DND-41 (cell line): Measurements from ENCODE around the gene RILPL1.

Experiments
- ATAC-seq: fragments of 200-7000 bp; cut with Tn5 transposase; 3 replicates; pipeline ENCODE4 v1.9.1; 2021; ENCODE audit warnings: low read depth; ENCODE audit not compliant: insufficient read depth
- DNase-seq: peaks from one replicate; pipeline ENCODE4 v3.0.0-alpha.2; 2020
- H2AFZ ChIP-seq: 2 replicates; pipeline ENCODE4 v1.6.0; 2012; ENCODE audit warnings: low read depth, low read length
- H3K27ac ChIP-seq: 2 replicates; pipeline ENCODE4 v1.5.1; 2012; ENCODE audit warnings: low read length, inconsistent platforms
- H3K27me3 ChIP-seq: fragments of 200-600 bp; sonication (generic); 2 replicates; pipeline ENCODE4 v1.6.0; 2012; ENCODE audit warnings: low read length, mild to moderate bottlenecking, inconsistent platforms; ENCODE audit not compliant: insufficient read depth, poor library complexity
- H3K36me3 ChIP-seq: 2 replicates; pipeline ENCODE4 v1.5.1; 2012; ENCODE audit warnings: low read length, inconsistent platforms; ENCODE audit not compliant: insufficient read depth
- H3K4me1 ChIP-seq: 2 replicates; pipeline ENCODE4 v1.5.1; 2012; ENCODE audit warnings: mild to moderate bottlenecking, low read length; ENCODE audit not compliant: insufficient read depth
- H3K4me2 ChIP-seq: 2 replicates; pipeline ENCODE4 v1.6.0; 2012; ENCODE audit warnings: mild to moderate bottlenecking, moderate library complexity, low read length, inconsistent platforms; ENCODE audit not compliant: insufficient read depth
- H3K4me3 ChIP-seq, 2 experiments: fragments of 200-600 bp in 1 of 2; shearing (Covaris generic) in 1 of 2; 2 replicates each; pipeline ENCODE4 v1.5.1; 2012 to 2016; ENCODE audit warnings: inconsistent platforms in 2 of 2, low read length in 2 of 2, mild to moderate bottlenecking in 2 of 2, low read depth in 1 of 2, moderate library complexity in 1 of 2
- H3K79me2 ChIP-seq: 2 replicates; pipeline ENCODE4 v1.6.0; 2012; ENCODE audit warnings: low read length, inconsistent platforms; ENCODE audit not compliant: insufficient read depth
- H3K9ac ChIP-seq: 2 replicates; pipeline ENCODE4 v1.6.0; 2012; ENCODE audit warnings: low read depth, mild to moderate bottlenecking, inconsistent platforms, low read length, moderate library complexity
- H3K9me3 ChIP-seq: 2 replicates; pipeline ENCODE4 v1.5.1; 2012; ENCODE audit warnings: low read length, moderate library complexity, mild to moderate bottlenecking, inconsistent platforms; ENCODE audit not compliant: insufficient read depth, severe bottlenecking
- H4K20me1 ChIP-seq: 2 replicates; pipeline ENCODE4 v1.6.0; 2012; ENCODE audit warnings: low read length; ENCODE audit not compliant: insufficient read depth
- CTCF ChIP-seq: IDR thresholded peaks from 2 replicates; pipeline ENCODE4 v1.5.1; 2012; ENCODE audit warnings: borderline replicate concordance, low read length, moderate library complexity, mild to moderate bottlenecking; ENCODE audit not compliant: poor library complexity, severe bottlenecking; ENCODE audit errors: extremely low read depth
- EZH2 ChIP-seq: IDR thresholded peaks from 3 replicates; pipeline ENCODE4 v1.6.1; 2012; ENCODE audit warnings: borderline replicate concordance, low read depth, mild to moderate bottlenecking, moderate library complexity, low read length, inconsistent platforms; ENCODE audit not compliant: severe bottlenecking

The RILPL1 gene

GRCh38 chr12:123449856-123450255, 83.7 kb downstream of the RILPL1 start:
- no peaks in the 10 kb centered on the region for H3K36me3 ChIP-seq
- H3K79me2 ChIP-seq: no peaks in the 10 kb centered on the region
- H2AFZ ChIP-seq: no peak overlapping the region
- no peak overlapping the region for H3K27ac ChIP-seq
- no peaks in the 10 kb centered on the region for H3K9me3 ChIP-seq
- H4K20me1 ChIP-seq: no peaks in the 10 kb centered on the region
- no peak overlapping the region for H3K4me2 ChIP-seq
- ATAC-seq (no peak), DNase-seq (no peak)
- H3K4me1 ChIP-seq: no peaks in the 10 kb centered on the region
- H3K4me3 ChIP-seq: no peak overlapping the region
- no peak for TF ChIP-seq CTCF
- TF ChIP-seq EZH2: no peak
- H3K9ac ChIP-seq: no peak overlapping the region
- no peaks in the 10 kb centered on the region for H3K27me3 ChIP-seq

GRCh38 chr12:123449249-123449733, 84.2 kb downstream of the RILPL1 start:
- ATAC-seq (no peak), DNase-seq (no peak)
- Histone ChIP-seq H3K4me1 (no peaks in the 10 kb centered on the region), H3K9me3 (no peaks in the 10 kb centered on the region), H3K36me3 (no peaks in the 10 kb centered on the region), H3K79me2 (no peaks in the 10 kb centered on the region), H4K20me1 (no peaks in the 10 kb centered on the region), H3K4me3 (no peak overlapping the region), H3K9ac (no peak overlapping the region), H2AFZ (peak overlapping the region; percentile 30; the same call in 1 of the 2 replicates), H3K4me2 (no peak overlapping the region), H3K27ac (no peak overlapping the region), H3K27me3 (no peaks in the 10 kb centered on the region)
- TF ChIP-seq EZH2 (no peak), CTCF (no peak)

GRCh38 chr12:123446333-123446713, 87.2 kb downstream of the RILPL1 start:
- Histone ChIP-seq H4K20me1 (no peaks in the 10 kb centered on the region), H3K9me3 (no peaks in the 10 kb centered on the region), H3K4me2 (no peak overlapping the region), H3K9ac (no peak overlapping the region), H3K27ac (no peak overlapping the region), H2AFZ (no peak overlapping the region), H3K4me3 (no peak overlapping the region), H3K4me1 (no peaks in the 10 kb centered on the region), H3K79me2 (no peaks in the 10 kb centered on the region), H3K36me3 (no peaks in the 10 kb centered on the region), H3K27me3 (no peaks in the 10 kb centered on the region)
- no peak for TF ChIP-seq EZH2
- TF ChIP-seq CTCF: no peak
- ATAC-seq: no peak
- no peak for DNase-seq
